Thoracic aorta (tissue), 2 donors: ENCODE data around the gene SLC25A26. TPM values are rescaled to one million over a fixed set of nuclear protein-coding genes. Genes with fewer than 3 reads are reported as not detected.

Experiments
- ATAC-seq: fragments of 150-250 bp; one replicate; pipeline ENCODE4 v1.8.0; 2017; ENCODE audit warnings: low read depth; ENCODE audit not compliant: insufficient number of reproducible peaks, low FRiP score
- DNase-seq: peaks from one replicate; pipeline ENCODE4 v3.0.0-alpha.2; 2020; ENCODE audit warnings: low spot score
- H3K27ac ChIP-seq, 2 donors: fragments of 200-600 bp; sonication (generic); 1 replicate in 1 of 2; 2 replicates in 1 of 2; pipeline ENCODE4 v1.5.1; 2016; ENCODE audit warnings: mild to moderate bottlenecking in 2 of 2, moderate library complexity in 2 of 2
- H3K27me3 ChIP-seq: fragments of 200-600 bp; sonication (generic); replicated peaks from 2 replicates; pipeline ENCODE4 v1.6.0; 2016; ENCODE audit warnings: mild to moderate bottlenecking; ENCODE audit not compliant: insufficient read depth
- H3K36me3 ChIP-seq: fragments of 200-600 bp; sonication (generic); one replicate; pipeline ENCODE4 v1.5.1; 2016
- H3K4me1 ChIP-seq, 2 donors: fragments of 200-600 bp; sonication (generic); 1 replicate in 1 of 2; 2 replicates in 1 of 2; pipeline versions ENCODE4 v1.5.1 to v1.6.0; 2016; ENCODE audit warnings: low read depth in 2 of 2, mild to moderate bottlenecking in 1 of 2; ENCODE audit not compliant: control insufficient read depth in 1 of 2
- H3K4me3 ChIP-seq: fragments of 200-600 bp; sonication (generic); 2 replicates; pipeline ENCODE4 v1.5.1; 2016; ENCODE audit warnings: mild to moderate bottlenecking
- H3K9me3 ChIP-seq: fragments of 200-600 bp; sonication (generic); 2 replicates; pipeline ENCODE4 v1.5.1; 2016
- total RNA-seq, 2 donors: library from RNA; depleted of rRNA; stranded (reverse); fragments of >200 nt; gene quantifications; one replicate each; pipeline versions ENCODE4 v1.1.0 to v1.2.3, GENCODE V29; 2016
- TF ChIP-seq, protein P1 (sequence below): fragments of 200-600 bp; sonication (generic); IDR thresholded peaks from one replicate; pipeline ENCODE4 v1.5.1; 2019; ENCODE audit warnings: antibody characterized with exemption

The SLC25A26 gene
- total RNA-seq, 2 donors from 2014 or later = 32.5 to 32.8 TPM

DNA sequence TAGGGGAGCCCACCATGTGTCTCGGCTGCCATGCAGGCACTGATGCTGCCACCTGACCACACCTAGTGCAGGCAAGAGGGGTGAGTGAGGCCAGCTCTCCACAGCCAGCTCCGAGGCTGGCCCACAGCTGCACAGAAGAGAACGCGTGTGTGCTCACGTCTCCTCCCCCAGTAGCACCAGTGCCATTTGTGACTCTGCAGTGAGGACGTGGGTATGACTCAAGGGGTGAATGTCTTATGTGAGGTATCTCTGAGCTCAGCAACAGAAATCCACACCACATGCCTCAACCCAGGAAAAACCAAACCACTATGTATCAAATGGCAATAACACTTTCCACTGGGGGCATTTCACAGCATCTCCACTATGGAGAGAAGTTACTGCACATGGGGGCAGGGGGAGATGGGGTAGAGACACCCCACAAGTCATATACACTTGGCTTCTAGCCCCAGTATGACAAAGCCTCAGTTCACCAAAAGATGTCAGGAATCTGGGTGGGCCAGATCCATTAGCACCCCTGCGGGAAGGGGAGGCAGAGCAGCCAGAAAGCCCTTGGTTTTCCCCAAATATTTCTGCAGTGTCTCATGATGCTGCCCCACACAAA, 192.4 kb downstream of the SLC25A26 start:
- H3K36me3 ChIP-seq = peaks cover 19% of the 10 kb centered on the region
- ATAC-seq = no peak
- H3K4me3 ChIP-seq = no peak overlapping the region
- H3K27me3 ChIP-seq = no peaks in the 10 kb centered on the region
- no peaks in the 10 kb centered on the region for H3K9me3 ChIP-seq
- peaks cover 0 to 69% of the 10 kb centered on the region in 2 donors for H3K4me1 ChIP-seq
- DNase-seq = no peak
- TF ChIP-seq, protein P1, sequence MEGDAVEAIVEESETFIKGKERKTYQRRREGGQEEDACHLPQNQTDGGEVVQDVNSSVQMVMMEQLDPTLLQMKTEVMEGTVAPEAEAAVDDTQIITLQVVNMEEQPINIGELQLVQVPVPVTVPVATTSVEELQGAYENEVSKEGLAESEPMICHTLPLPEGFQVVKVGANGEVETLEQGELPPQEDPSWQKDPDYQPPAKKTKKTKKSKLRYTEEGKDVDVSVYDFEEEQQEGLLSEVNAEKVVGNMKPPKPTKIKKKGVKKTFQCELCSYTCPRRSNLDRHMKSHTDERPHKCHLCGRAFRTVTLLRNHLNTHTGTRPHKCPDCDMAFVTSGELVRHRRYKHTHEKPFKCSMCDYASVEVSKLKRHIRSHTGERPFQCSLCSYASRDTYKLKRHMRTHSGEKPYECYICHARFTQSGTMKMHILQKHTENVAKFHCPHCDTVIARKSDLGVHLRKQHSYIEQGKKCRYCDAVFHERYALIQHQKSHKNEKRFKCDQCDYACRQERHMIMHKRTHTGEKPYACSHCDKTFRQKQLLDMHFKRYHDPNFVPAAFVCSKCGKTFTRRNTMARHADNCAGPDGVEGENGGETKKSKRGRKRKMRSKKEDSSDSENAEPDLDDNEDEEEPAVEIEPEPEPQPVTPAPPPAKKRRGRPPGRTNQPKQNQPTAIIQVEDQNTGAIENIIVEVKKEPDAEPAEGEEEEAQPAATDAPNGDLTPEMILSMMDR = no peak
- peak overlapping the region in 1 of 2 donors; percentile 5 for H3K27ac ChIP-seq

DNA sequence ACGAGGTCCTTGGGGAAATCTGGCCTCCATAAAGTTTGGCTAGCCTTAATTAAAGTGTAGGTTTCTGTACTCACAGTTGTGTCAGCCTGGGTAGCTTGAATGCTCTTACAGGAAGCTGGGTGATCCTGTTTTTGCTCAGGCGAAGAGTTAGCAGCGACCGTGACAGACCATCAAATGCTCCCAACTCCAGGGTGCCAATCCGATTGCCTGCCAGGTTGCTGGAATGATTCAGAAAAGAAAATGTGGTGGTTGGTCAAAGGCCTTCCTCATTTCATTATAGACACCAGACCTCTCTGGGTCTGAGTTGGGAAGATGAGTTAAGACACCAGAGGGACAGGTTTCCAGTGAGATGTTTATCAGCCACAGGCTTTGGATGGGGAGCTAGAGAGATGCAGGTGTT, 194.0 kb downstream of the SLC25A26 start:
- Histone ChIP-seq H3K27ac (peak overlapping the region in 1 of 2 donors; percentile 23), H3K36me3 (peaks cover 14% of the 10 kb centered on the region), H3K9me3 (no peaks in the 10 kb centered on the region), H3K4me3 (no peak overlapping the region), H3K4me1 (peaks cover 7 to 70% of the 10 kb centered on the region in 2 donors), H3K27me3 (no peaks in the 10 kb centered on the region)
- ATAC-seq (no peak), DNase-seq (no peak)
- TF ChIP-seq, protein P1 = no peak

DNA sequence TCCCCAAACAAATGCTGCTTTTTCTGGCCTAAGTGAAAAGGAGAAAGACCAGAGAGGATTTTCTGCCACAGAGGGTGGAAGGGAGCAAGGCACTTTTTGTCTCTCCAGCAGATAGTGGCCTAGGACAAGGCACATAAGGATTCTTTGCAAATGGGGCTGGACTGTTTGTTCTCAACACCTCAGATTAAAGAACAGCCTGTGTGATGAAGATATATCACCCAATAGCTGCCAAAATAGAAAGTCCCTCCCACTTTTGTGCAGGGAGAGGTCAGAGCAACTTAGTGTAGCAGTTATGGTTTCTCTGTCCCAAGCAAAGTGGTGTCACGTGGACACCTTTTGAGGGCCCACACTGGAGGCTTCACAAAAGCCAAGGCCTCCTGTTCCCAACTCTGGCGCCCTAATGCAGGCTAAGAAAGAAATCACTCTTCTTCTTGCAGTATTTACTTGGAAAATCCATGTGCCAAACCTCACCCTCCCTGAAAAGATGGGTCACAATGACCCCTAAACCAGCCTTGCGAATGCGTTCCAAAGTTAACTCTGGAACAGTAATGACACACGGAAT, 195.1 kb downstream of the SLC25A26 start:
- H3K4me1 ChIP-seq = peaks cover 7 to 72% of the 10 kb centered on the region in 2 donors
- peak overlapping the region; percentile 6 to 33 for H3K27ac ChIP-seq

DNA sequence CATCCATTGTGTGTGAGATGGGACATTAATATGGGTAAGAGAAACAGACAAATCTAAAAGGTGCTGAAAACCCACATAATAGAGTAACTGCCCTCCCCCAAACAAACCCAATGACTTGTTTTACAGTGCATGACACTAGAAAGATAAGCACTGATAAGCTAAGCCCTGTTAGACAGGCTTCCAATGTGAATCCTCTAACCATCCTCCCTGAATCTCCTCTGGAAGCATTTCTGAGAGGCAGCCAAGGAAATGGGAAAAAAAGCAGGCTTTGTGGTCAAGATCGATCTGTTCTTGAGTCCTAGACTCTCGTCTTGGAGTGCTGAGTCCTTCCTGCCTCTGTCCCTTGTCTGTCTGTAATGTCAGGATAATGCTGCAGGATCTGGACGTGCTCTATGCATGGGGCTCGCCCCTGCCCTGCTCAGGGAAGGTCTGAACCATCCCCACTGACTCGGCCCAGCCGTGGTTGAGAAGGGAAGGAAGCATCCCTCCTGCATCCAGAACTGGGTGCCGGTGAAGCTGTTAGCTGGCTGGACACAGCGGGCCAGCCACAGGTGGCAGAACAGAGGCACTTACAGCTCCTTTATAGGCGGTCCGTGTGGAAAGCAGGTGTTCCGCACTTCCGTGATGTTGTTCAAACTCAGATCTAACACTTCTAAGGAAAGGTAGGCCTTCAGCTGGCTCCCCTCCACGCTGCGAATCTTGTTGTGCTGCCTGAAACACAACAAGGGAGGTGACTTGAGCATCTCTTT, 195.9 kb downstream of the SLC25A26 start:
- Histone ChIP-seq H3K4me1 (peaks cover 7 to 72% of the 10 kb centered on the region in 2 donors), H3K4me3 (no peak overlapping the region), H3K9me3 (no peaks in the 10 kb centered on the region), H3K27me3 (no peaks in the 10 kb centered on the region), H3K36me3 (peaks cover 5% of the 10 kb centered on the region), H3K27ac (peak overlapping the region; percentile 6 to 33)
- TF ChIP-seq, protein P1 = no peak
- DNase-seq (no peak), ATAC-seq (no peak)

More for the DNA sequence above, 195.1 kb downstream of the SLC25A26 start:
- DNase-seq = no peak
- no peak overlapping the region for H3K4me3 ChIP-seq
- H3K36me3 ChIP-seq = peaks cover 5% of the 10 kb centered on the region
- no peaks in the 10 kb centered on the region for H3K27me3 ChIP-seq
- H3K9me3 ChIP-seq = no peaks in the 10 kb centered on the region
- TF ChIP-seq, protein P1 = no peak
- ATAC-seq = no peak

DNA sequence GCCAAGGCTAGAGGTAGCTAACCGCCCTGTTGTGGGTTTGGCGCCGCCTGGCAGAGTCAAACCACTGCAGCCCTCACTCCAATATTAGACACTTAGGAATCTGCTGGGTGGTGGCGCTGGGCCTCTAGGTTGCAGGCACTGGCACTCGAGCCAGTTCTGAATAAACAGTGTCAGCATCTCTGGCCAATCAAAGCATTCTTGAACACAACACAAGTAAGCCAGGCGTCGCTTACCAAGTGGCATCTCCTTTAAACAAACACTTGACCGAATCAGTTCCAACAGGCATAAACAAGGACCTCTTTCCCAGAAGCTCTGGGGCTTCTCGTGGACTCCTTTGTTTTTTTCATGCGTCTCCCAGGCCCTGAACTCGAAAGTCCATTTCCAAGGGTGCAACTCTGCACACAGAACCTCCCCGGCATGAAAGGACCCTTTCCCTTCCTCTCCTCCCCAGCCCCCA, 197.7 kb downstream of the SLC25A26 start:
- peak overlapping the region; percentile 39 for H3K4me3 ChIP-seq
- peak overlapping the region; percentile 75 to 89 for H3K27ac ChIP-seq
- peak; percentile 78 for ATAC-seq
- TF ChIP-seq, protein P1 = no peak
- no peaks in the 10 kb centered on the region for H3K27me3 ChIP-seq
- peaks cover 7 to 62% of the 10 kb centered on the region in 2 donors for H3K4me1 ChIP-seq
- no peaks in the 10 kb centered on the region for H3K36me3 ChIP-seq
- no peaks in the 10 kb centered on the region for H3K9me3 ChIP-seq
- DNase-seq = peak; percentile 69
